Gastroesophageal sphincter (tissue), 4 donors: ENCODE results near the gene INTS14. TPM values are rescaled to one million over a fixed set of nuclear protein-coding genes. Genes with fewer than 3 reads are reported as not detected.

Source experiments
- ATAC-seq: fragments of 150-250 bp; one replicate; pipeline ENCODE4 v1.9.1; 2016; ENCODE audit warnings: mild to moderate bottlenecking, moderate library complexity
- H3K27ac ChIP-seq, 4 donors: fragments of 200-600 bp; sonication (generic) in 3 of 4; 1 replicate in 3 of 4; 2 replicates in 1 of 4; pipeline ENCODE4 v1.5.1; 2016 to 2019
- H3K27me3 ChIP-seq: fragments of 200-600 bp; sonication (generic); one replicate; pipeline ENCODE4 v1.5.1; 2019
- H3K36me3 ChIP-seq, 2 donors: fragments of 200-600 bp; sonication (generic); one replicate each; pipeline ENCODE4 v1.5.1; 2019; ENCODE audit warnings: control low read depth in 1 of 2
- H3K4me1 ChIP-seq, 3 donors: fragments of 200-600 bp; sonication (generic); 1 replicate in 2 of 3; 2 replicates in 1 of 3; pipeline ENCODE4 v1.5.1; 2016 to 2019; ENCODE audit warnings: control low read depth in 2 of 3
- H3K4me3 ChIP-seq, 2 donors: fragments of 200-600 bp; sonication (generic); one replicate each; pipeline ENCODE4 v1.5.1; 2019; ENCODE audit warnings: mild to moderate bottlenecking in 1 of 2, moderate library complexity in 1 of 2
- H3K9me3 ChIP-seq, 3 donors: fragments of 200-600 bp; sonication (generic); one replicate each; pipeline ENCODE4 v1.5.1; 2017 to 2019; ENCODE audit warnings: control low read depth in 2 of 3
- CTCF ChIP-seq, 4 experiments: fragments of 200-600 bp in 2 of 4; fragments of 450-650 bp in 2 of 4; sonication (generic) in 1 of 4; IDR thresholded peaks; one replicate each; pipeline ENCODE4 v1.5.1; 2017 to 2019; ENCODE audit warnings: antibody characterized with exemption in 4 of 4, mild to moderate bottlenecking in 2 of 4, moderate library complexity in 2 of 4
- EP300 ChIP-seq: sonication (generic); formaldehyde crosslinking; IDR thresholded peaks from one replicate; pipeline ENCODE4 v1.6.1; 2017; ENCODE audit warnings: antibody characterized with exemption, mild to moderate bottlenecking
- POLR2A ChIP-seq, 2 donors: fragments of 450-650 bp; IDR thresholded peaks; one replicate each; pipeline ENCODE4 v1.6.1; 2017; ENCODE audit warnings: antibody characterized with exemption in 2 of 2, mild to moderate bottlenecking in 2 of 2, moderate library complexity in 1 of 2
- POLR2AphosphoS5 ChIP-seq: sonication (generic); formaldehyde crosslinking; IDR thresholded peaks from one replicate; pipeline ENCODE4 v1.6.1; 2017; ENCODE audit warnings: antibody characterized with exemption
- WGBS, 2 donors: methylation state at CpG; one replicate each; pipeline ENCODE4 v1.1.5; 2018; ENCODE audit warnings: low coverage in 1 of 2; 5-methylcytosine and 5-hydroxymethylcytosine counted together
- total RNA-seq, 4 donors: library from RNA; depleted of rRNA; stranded (reverse); fragments of >200 nt; gene quantifications; one replicate each; pipeline ENCODE4 v1.1.0, GENCODE V29; 2016

INTS14 gene
- 10 to 100 TPM; 23.8 to 33.5 (median 28.8) TPM for total RNA-seq

DNA sequence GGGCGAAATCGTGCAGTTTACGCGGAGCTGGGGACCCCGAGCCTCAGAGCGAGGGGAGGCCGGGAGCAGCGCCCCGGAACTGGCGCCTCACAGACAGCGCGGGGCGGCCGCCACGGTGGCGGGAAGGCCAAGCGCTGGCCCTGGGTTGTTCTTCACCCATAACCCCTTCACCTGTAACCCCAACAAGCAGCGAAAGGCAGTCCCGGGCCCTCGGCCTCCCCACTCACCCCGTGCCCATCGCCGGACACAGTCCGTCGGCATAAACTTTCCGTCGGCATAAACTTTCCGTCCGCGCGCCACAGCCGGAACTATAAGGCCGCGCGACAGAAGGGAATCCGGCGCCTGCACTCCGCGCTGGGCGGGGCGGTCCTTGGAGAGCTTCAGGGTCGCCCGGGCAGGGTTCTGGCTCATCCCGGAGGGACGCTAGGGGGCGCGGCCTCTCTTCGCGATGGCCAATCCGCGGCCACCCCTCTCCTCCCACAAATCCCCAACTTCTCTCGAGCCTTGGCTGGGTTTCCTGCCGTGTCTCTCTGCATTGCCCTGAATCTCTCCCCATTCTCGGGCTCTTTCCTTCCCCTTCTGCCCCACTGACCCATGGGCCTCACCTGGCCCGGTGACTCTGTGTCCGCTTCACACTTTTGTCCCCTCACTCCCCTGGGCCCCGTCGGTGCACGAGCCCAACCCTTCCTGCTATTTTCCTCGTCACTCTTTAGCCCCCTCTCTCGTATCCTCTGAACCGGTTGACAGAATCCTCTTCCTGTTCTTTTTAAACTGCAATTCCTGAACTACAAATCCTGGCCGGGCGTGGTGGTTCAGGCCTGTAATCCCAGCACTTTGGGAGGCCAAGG lies at the start of gene INTS14:
INTS14 (minus strand) TSS at position 261 of the 848 bp plus-strand sequence. CDS start 3,751 bp downstream, outside the sequence.
- peak; percentile 99 for ATAC-seq
- Histone ChIP-seq H3K4me3 (peak within 1 kb of the TSS; percentile 69 to 74), H3K36me3 (no peaks in the 10 kb centered on the region), H3K9me3 (no peaks in the 10 kb centered on the region), H3K27ac (peak within 1 kb of the TSS; percentile 83 to 96 (median 92)), H3K4me1 (peaks cover 6 to 37% (median 18%) of the 10 kb centered on the region in 3 donors), H3K27me3 (no peaks in the 10 kb centered on the region)
- 2 to 20% methylated on average over 1 to 10 of the region's 64 CpGs for WGBS, 2 donors
- TF ChIP-seq POLR2AphosphoS5 (peak; percentile 89), POLR2A (IDR thresholded peaks at IDR 0.05) (peak; percentile 68 to 79), EP300 (no peak), CTCF (IDR thresholded peaks at IDR 0.05) (peak; percentile 15 to 84 (median 47))

- Histone ChIP-seq H3K4me1 (no peaks in the 10 kb centered on the region), H3K36me3 (peaks cover 0 to 97% of the 10 kb centered on the region in 2 donors), H3K27me3 (no peaks in the 10 kb centered on the region), H3K9me3 (no peaks in the 10 kb centered on the region), H3K27ac (no peak overlapping the region), H3K4me3 (no peak overlapping the region)
- no peak for ATAC-seq
- TF ChIP-seq CTCF (IDR thresholded peaks at IDR 0.05), result no peak
- WGBS, 2 donors, result 85 to 94% methylated on average over 4 of the region's 4 CpGs
Observed at GRCh38 chr15:65659502-65660052, 48.6 kb upstream of the INTS14 start.

- H3K27me3 ChIP-seq, result no peaks in the 10 kb centered on the region
- no peaks in the 10 kb centered on the region for H3K4me1 ChIP-seq
- no peak for ATAC-seq
- peaks cover 0 to 86% of the 10 kb centered on the region in 2 donors for H3K36me3 ChIP-seq
- no peaks in the 10 kb centered on the region for H3K9me3 ChIP-seq
- H3K27ac ChIP-seq, result no peak overlapping the region
- whole genome bisulfite sequencing, 2 donors, result 66 to 75% methylated on average over 4 of the region's 4 CpGs
- TF ChIP-seq POLR2AphosphoS5 (no peak), EP300 (no peak), POLR2A (IDR thresholded peaks at IDR 0.05) (no peak), CTCF (IDR thresholded peaks at IDR 0.05) (no peak)
- no peak overlapping the region for H3K4me3 ChIP-seq
Observed at GRCh38 chr15:65655457-65655856, 44.5 kb upstream of the INTS14 start.

DNA sequence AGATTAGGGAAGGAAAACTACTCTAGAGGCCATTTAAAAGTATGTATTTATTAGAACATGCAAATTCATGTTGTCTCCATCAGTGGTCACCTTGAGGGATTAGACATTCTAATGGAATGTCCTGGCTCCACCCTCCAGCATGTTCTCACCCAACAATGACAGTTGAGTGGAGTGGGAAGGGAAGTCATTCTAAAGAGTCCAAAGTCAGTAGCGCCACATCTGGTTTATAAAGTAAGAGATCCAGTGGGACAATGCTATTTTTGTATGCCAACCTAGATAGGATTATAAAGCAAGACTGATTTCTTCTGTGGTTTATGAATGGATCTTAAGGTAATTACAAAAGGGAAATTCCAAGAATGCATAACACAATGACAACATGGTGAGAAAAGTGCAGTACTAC lies 44.1 kb upstream of the INTS14 start:
- H3K4me3 ChIP-seq, result no peak overlapping the region
- H3K27ac ChIP-seq, result no peak overlapping the region
- no peaks in the 10 kb centered on the region for H3K9me3 ChIP-seq
- no peak for ATAC-seq
- WGBS, 2 donors, result 82 to 100% methylated on average over 1 of the region's 1 CpG
- H3K36me3 ChIP-seq, result peaks cover 0 to 82% of the 10 kb centered on the region in 2 donors
- TF ChIP-seq POLR2AphosphoS5, result no peak
- TF ChIP-seq EP300, result no peak
- H3K4me1 ChIP-seq, result no peaks in the 10 kb centered on the region
- H3K27me3 ChIP-seq, result no peaks in the 10 kb centered on the region

- 73 to 94% methylated on average over 3 to 5 of the region's 5 CpGs for WGBS, 2 donors
- ATAC-seq, result no peak
- Histone ChIP-seq H3K4me3 (no peak overlapping the region), H3K27me3 (no peaks in the 10 kb centered on the region), H3K9me3 (no peaks in the 10 kb centered on the region), H3K27ac (no peak overlapping the region), H3K4me1 (no peaks in the 10 kb centered on the region), H3K36me3 (peaks cover 0 to 73% of the 10 kb centered on the region in 2 donors)
- no peak for TF ChIP-seq EP300
- no peak for TF ChIP-seq POLR2A (IDR thresholded peaks at IDR 0.05)
- TF ChIP-seq CTCF (IDR thresholded peaks at IDR 0.05), result no peak
- TF ChIP-seq POLR2AphosphoS5, result no peak
Observed at GRCh38 chr15:65653801-65654521, 43.0 kb upstream of the INTS14 start.
